NCI-H345 treated with DMSO at 0.1 percent for 48 hours (cell line): ENCODE data around the gene CRTC2.
"Not testable (repeated sequence)": the region's sequence is repeated elsewhere in the genome, so short reads cannot be mapped to it uniquely, and the experiment has no call there.

ENCODE experiments used
- DNase-seq: peaks from one replicate; lab custom pipeline; 2025; ENCODE audit not compliant: unreplicated experiment; lab: John Stamatoyannopoulos, UW

CRTC2 gene

DNA sequence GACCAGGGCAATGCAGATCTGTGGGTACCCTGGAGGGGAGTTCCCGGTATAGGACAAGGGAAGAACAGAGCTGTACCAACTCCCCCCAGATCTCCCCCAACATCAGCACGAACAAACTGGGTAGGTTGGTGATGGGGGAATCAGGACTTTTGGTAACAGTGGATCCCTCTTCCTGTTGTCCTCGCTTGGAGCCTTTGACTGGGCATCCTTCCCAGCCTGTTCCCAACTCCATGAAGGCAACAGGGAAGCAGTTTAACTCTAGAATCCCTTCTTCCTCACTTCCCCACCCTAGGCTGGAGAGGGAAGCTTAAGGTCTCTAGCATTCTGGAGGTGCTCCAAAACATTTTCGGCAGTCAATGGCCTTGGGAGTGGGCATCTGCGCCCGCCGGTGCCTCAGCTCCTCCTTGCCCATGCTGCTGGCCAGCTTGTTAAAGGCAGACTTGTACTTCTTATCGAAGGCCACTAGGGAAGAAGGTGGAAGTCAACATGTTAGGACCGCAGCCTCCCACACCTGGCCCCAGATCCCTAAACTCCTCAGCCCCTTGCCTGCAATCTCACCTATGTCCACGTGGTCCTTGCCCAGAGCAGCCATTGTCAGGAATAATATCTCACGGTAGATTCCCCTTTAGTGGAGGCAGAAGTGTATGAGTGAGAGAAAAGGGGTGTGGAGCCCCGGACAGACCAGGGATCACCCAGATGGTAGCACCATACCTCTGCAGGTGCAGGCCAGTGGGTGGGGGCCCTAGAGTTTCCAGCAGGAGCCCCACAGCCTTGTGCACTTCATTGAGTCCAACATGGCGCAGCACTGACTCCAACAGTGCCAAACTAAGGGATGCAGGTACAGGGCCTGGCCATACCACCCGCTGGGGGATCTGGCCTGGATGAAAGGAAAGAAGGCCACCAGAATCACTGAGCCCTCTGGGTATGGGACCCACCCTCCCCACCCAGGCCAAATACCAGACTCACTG, 28.1 kb downstream of the CRTC2 start:
- DNase-seq, result no peak

- DNase-seq, result no peak
Observed at GRCh38 chr1:153929426-153929825, 29.0 kb downstream of the CRTC2 start.

DNA sequence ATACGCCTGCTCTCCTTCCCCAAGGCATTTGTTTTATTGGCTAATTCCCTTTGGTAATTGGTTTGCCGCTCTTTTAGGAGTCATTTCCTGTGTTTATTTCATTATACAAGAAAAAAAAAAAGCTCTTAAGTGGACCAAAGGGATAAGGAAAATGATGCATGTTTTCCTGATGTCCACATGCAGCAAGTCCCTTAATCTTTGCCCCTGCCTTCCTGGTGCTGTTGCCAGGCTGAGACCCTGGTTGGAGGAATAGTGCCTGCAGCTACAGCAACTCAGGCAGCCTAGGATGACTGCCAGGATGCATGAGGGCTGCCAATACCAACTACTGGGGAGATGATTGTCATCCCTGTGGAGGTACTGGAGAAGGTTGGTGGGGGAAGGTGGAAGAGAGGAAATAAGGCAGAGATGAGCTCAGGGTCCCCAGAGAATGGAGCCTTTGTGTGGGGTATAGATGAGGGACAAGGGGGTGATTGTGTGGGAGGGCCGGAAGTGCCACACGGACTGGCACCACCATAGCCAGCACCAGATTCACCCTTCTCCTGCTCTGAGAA, 29.5 kb downstream of the CRTC2 start:
- DNase-seq, result no peak

GRCh38 chr1:153928245-153928644, 30.2 kb downstream of the CRTC2 start:
- DNase-seq, result no peak

GRCh38 chr1:153926405-153926804, 32.0 kb downstream of the CRTC2 start:
- no peak for DNase-seq

DNA sequence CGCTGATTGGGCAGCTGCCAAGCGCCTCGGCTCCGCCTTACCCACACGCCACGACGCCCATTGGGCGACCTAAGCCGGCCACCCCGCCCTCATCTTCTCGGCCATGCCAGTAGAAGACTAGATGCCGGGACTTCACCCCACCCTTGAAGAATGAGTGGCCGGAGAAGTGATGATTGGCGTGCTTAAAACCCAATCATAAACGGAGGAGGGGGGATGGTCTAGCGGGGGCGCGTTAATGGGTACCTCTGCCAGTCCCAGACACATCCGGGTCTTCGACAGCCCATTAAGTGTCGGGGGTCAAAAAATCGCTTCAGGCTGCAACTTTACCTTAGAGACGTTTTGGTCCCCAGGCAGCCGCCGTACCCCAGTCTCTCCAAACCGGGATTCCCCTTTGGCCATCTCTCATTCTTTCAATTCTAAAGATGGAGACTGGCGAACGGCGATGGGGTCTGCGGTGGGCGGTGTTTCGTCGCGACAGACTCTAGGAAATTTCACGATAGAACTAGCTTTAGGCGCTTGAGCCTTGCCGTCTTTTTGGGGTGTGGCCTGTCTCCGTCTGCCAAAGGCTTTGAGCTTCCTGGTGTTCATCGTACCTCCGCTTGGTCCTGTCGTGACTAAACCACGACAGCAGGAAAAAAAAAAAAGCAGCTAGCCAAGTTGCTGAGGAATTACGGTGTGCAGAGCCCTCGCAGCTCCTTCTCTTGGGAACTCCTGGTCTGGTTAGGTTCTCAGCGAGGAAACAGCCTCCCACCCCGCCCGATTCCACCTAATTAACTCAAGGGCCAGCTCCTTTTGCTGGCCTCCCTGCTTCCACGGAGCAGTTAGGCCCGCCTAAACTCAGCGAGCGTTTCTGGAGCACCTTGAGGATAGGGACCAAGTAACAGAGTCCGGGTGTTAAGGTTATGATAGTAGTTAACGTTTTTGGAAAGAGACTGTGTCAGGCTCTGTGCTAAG, 35.2 kb downstream of the CRTC2 start, which contains the start of gene GATAD2B:
Gene GATAD2B, minus strand, starts transcription at position 1 of the 954 bp plus-strand sequence. CDS start 94,625 bp downstream, outside the sequence.
- peak; percentile 100 for DNase-seq

- no peak for DNase-seq
Observed at GRCh38 chr1:153922076-153922971, 36.1 kb downstream of the CRTC2 start.

DNA sequence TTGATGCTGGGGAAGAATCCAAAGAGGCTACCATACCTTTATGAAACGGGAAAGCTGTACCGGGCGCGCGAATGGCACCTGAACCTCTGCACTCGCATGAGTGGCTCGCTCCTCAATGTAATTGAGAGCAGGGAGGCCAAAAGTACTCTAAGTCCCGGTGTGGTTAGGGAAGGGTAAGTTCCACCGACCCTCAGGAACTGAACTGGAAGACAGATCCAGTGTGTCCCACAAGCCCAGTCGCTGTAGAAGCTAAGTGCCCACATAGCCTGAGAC, 36.7 kb downstream of the CRTC2 start:
- no peak for DNase-seq

DNA sequence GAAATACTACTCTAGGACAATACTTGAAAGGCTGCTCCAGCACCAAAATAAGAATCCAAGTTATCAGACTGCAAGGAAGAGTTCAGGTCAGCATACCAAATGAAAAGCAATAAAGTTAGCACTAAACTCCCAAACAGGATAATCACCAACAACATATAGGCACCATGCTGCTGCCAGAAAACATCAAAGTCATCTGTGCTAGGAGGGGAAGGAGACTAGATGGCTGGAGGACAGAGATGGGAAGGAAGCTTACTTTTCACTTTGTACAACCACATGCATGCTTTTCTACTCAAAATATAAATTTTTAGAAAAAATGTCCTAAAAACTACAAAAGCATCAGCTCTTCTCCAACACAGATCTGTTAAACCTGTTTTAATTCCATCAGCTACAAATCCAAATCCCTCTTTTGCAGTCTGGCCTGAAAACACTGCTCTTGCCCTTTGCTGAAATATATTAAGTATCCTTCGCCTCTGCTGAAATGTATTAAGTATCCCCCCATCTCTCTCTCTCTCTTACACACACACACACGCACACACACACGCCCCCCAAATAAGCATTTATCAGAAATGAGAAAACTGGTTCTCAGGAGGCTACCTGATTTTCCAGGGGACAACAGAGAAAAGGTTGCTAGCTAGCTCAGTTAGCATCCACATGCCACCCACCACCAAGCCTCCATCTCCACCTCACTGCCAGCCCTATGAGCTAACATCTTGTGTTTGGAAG, 37.2 kb downstream of the CRTC2 start:
- DNase-seq, result no peak

DNA sequence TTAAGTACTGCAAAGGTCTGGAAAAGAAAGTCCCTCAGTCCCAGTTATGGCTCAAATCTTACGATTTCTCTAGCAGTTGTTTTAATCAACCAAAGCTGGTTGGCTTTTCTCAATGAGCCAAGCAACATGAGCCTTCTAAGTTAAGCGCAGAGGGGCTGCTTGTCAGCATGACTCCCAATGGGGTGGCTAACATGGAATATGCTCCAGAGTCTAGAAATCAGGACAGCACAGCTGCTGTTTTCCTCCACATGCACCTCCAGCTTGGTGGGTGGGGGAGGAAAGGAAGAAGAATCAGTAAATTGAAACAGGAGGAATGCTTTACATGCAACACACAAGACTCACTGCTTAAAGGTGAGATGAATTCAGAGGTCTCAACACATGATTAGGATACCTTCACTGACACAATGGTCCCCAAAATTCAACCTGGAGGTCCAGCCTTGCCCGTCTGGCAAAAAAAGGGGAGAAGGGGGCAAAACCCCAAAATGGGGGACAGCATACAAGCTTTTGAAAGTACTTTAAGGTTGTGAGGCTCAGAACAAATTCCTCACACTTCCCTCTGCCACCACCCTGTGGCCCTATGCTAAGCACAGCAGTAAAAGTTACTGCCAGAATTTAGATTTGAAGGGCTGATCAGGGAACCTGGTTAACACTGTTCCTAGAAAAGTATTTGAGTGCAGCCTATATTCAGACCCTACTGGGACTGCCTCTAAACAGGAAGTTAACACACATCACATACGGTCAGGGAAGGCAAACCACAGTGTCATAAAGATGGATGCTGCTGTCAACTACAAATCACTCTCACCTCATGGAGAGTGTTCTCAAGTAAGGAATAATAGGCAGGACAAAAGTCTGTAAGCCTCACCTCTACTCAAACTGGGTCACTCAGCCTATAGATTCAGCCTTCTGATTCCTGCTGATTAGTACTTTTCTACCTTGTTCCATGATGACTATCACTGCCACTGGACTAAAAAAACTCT, 38.2 kb downstream of the CRTC2 start:
- DNase-seq, result no peak

DNA sequence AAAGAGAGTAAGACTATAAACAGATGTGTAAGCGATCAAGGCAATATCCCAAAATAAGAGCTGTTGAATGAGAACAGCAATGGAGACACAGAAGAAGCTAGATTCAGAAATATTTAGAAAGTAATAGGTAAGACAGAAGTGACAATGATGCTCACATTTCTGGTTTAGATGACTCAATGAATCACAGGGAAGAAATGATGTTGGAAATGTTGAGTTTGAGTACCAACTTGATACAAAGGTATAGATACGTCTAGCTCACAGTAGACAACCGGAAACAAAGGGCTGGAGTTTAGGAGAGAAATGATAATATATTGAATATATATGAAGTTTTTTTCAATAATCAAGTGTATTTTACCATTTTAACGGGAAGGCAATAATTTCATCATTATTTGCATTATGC, 42.1 kb downstream of the CRTC2 start:
- DNase-seq, result no peak

DNA sequence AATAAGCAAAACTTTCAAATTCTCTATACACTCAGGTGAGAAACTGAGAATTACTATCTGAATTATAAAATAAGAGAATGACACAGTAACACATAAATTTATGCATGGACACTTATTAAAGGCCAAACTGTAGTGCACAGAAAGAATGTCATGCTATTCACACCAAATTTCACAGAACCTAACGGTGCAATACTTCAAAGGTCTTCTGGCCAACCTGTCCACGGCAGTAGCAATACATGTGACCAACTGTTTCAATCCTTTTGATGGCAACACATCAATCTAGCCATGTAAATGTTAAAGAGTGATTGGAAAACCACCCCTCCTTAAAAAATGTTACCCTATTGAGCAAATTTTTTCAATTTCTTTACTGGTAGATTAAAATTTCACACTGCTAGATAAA, 46.1 kb downstream of the CRTC2 start:
- DNase-seq, result no peak

GRCh38 chr1:153910560-153910959, 47.9 kb downstream of the CRTC2 start:
- DNase-seq, result not testable (repeated sequence)

DNA sequence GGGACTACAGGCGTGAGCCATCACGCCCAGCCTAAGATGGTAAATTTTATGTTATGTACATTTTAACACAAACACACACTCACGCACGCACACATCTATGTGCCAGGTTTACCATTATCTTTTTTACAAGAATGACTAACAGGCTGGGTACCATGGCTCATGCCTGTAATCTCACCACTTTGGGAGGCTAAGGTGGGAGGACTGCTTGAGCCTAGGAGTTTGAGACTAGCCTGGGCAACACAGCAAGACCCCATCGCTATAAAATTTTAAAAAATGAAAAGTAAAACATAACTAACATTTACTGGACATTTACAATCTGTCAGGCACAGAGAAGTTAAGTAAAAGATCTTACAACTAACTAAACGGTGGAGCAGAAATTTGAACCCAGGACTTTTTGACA, 50.3 kb downstream of the CRTC2 start:
- no peak for DNase-seq

DNA sequence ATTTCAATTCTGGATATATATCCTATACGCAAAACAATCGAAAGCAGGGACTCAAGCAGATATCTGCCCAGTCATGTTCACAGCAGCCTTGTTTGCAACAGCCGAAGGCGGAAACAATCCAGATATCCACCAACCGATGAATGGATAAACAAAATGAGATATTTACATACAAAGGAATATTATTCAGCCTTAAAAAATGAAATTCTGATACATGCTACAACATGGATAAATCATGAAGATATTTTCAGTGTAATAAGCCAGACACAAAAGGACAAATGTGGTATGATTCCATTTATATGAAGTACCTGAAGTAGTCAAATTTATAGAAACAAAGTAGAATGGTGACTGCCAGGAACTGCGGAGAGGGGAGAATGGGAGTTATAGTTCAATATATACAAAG, 51.3 kb downstream of the CRTC2 start:
- DNase-seq, result no peak

- DNase-seq, result no peak
Observed at GRCh38 chr1:153906396-153906795, 52.0 kb downstream of the CRTC2 start.

DNA sequence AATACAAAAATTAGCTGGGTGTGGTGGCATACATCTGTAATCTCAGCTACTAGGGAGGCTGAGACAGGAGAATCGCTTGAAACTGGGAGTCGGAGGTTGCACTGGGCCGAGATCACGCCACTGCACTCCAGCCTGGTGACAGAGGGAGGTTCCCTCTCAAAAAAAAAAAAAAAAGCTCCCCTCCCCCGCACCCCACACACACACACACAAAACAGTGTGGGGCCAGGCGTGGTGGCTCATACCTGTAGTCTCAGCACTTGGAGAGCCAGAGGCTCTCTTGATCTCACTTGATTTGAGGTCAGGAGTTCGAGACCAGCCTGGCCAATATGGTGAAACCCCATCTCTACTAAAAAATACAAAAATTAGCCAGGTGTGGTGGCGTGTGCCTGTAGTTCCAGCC, 52.5 kb downstream of the CRTC2 start:
- not testable (repeated sequence) for DNase-seq

- DNase-seq, result no peak
Observed at GRCh38 chr1:153903841-153904455, 54.5 kb downstream of the CRTC2 start.
